Neural progenitor cell (in vitro differentiated cells): ENCODE data around the gene LARGE2.

Experiments used
- EZH2 ChIP-seq: fragments of 200-600 bp; sonication (generic); IDR thresholded peaks from 2 replicates; pipeline ENCODE4 v1.6.1; 2017; ENCODE audit warnings: antibody characterized with exemption, mild to moderate bottlenecking, moderate library complexity
- EZH2phosphoT487 ChIP-seq: fragments of 200-600 bp; sonication (generic); IDR thresholded peaks from 2 replicates; pipeline ENCODE4 v1.6.1; 2017; ENCODE audit warnings: antibody characterized with exemption
- TF ChIP-seq, protein P1 (sequence below): fragments of 200-600 bp; sonication (generic); IDR thresholded peaks from 2 replicates; pipeline ENCODE4 v1.5.1; 2017; ENCODE audit warnings: antibody characterized with exemption, mild to moderate bottlenecking

DNA sequence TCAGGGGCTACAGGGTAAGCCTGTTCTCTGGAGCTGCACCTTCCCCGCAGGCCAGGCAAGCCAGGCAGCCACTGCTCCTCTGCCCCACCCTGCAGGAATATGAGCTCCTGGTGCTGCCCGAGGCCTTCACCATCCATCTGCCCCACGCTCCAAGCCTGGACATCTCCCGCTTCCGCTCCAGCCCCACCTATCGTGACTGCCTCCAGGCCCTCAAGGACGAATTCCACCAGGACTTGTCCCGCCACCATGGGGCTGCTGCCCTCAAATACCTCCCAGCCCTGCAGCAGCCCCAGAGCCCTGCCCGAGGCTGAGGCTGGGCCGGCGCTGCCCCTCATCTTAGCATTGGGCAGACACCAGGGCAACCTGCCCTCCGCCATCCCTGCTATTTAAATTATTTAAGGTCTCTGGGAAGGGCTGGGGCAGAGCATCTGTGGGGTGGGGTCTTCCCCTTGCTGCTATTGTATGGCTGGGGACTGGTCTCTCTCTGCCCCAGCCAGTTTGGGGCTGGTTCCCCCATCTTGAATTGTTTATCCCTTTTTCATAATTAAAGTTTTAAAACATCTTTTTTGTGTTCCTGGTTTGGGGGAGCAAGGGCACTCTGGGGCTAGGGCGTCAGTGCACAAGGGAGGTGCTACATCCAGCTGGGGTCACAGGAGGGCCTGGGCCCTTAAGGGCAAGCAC is 6.2 kb downstream of the LARGE2 start:
- TF ChIP-seq, protein P1, sequence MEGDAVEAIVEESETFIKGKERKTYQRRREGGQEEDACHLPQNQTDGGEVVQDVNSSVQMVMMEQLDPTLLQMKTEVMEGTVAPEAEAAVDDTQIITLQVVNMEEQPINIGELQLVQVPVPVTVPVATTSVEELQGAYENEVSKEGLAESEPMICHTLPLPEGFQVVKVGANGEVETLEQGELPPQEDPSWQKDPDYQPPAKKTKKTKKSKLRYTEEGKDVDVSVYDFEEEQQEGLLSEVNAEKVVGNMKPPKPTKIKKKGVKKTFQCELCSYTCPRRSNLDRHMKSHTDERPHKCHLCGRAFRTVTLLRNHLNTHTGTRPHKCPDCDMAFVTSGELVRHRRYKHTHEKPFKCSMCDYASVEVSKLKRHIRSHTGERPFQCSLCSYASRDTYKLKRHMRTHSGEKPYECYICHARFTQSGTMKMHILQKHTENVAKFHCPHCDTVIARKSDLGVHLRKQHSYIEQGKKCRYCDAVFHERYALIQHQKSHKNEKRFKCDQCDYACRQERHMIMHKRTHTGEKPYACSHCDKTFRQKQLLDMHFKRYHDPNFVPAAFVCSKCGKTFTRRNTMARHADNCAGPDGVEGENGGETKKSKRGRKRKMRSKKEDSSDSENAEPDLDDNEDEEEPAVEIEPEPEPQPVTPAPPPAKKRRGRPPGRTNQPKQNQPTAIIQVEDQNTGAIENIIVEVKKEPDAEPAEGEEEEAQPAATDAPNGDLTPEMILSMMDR, result no peak
- no peak for TF ChIP-seq EZH2
- TF ChIP-seq EZH2phosphoT487, result no peak
